Endometrial microvascular endothelial cells (primary cell): ENCODE results near the gene MRRF. TPM values are rescaled to one million over a fixed set of nuclear protein-coding genes. Genes with fewer than 3 reads are reported as not detected.
"Not testable (repeated sequence)": the region's sequence is repeated elsewhere in the genome, so short reads cannot be mapped to it uniquely, and the experiment has no call there.

ENCODE experiments used
- in situ Hi-C: cut with HindIII; loops from 2 replicates; pipeline ENCODE4 v1.10.0; 2017; ENCODE audit warnings: low sequenced_read_pairs, low pct_unique_long_range_greater_than_20kb; ENCODE audit errors: inconsistent ontology term
- total RNA-seq: library from RNA; depleted of rRNA; stranded (reverse); fragments of >200 nt; gene quantifications from one replicate; pipeline ENCODE4 v1.2.3, GENCODE V29; 2015; ENCODE audit errors: inconsistent ontology term

Gene MRRF
- total RNA-seq, 1 donor from 2014 or later = 51.4 TPM

DNA sequence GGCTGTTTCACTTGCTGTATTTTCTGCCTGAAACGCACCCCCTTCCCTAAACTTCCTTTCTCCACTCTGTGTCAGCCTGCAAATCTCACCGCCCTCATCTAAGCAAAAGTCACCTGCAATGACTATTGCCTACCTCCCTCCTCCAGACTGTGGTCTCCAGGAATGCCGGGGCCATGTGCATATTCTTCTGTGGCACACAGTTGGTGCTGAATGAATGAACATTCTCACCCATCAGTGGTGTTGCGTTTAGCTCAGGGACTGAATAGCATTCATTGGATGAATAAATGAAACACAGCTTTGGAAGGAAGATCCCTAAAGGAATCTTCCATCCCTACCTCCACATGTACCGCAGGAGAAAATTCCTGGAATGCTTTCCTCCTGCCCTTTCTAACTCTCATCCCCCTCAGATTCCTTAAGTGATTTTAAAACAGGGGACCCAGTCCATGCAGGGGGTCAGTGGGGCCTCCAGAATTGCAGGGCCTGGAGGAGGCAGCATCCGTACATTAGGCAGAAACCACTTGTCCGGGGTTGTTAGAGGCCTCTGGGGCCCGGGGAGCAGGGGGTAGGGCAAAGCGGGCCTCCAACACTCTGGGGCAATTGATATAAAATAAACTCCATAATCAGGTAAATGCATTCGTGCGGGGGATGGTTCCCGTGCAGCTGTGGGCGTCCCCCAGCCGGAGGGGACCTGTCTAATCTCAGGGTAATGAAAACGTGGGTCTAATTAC is 77.8 kb downstream of the MRRF start:
- in situ Hi-C loops = no loop called here

DNA sequence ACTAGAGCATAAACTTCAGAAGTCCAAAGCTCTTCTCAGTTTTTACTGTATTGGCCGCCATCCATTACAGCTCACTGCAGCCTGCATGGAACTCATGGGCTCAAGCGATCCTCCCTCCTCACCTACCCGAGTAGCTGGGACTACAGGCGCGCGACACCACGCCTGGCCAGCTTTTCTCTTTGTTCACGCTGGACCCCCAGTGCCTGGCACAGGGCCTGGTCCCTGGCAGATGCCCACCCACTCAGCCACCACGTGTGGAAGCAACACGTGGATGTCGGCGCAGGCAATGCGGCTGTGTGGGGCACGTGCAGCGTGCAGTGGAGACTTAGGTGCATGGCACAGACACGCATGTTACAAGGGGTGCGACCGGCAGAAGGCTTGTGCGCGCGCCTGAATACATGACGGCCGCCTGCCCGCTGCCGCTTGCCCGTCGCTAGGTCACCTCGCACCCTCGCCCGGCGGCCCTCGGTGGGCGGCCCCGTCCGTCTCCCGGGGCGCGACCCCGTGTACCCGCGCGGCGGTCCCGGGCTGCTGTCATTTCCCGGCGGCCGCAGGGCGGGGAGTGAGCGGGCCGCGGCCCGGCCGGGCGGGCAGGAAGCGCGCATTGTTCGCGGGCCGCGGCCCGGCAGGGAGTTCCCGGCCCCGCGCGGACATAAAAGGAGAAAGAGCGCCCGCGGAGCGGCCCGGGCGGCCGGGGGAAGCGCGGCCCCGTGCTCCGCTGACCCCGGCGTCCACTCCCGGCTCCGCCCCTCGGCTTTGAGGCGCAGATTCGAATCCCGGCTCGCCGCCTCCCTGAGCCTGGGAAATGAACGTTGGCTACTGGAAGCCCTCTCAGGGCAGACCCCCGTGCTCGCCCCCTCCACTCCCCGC is 82.0 kb downstream of the MRRF start:
- in situ Hi-C loops = no loop called here

DNA sequence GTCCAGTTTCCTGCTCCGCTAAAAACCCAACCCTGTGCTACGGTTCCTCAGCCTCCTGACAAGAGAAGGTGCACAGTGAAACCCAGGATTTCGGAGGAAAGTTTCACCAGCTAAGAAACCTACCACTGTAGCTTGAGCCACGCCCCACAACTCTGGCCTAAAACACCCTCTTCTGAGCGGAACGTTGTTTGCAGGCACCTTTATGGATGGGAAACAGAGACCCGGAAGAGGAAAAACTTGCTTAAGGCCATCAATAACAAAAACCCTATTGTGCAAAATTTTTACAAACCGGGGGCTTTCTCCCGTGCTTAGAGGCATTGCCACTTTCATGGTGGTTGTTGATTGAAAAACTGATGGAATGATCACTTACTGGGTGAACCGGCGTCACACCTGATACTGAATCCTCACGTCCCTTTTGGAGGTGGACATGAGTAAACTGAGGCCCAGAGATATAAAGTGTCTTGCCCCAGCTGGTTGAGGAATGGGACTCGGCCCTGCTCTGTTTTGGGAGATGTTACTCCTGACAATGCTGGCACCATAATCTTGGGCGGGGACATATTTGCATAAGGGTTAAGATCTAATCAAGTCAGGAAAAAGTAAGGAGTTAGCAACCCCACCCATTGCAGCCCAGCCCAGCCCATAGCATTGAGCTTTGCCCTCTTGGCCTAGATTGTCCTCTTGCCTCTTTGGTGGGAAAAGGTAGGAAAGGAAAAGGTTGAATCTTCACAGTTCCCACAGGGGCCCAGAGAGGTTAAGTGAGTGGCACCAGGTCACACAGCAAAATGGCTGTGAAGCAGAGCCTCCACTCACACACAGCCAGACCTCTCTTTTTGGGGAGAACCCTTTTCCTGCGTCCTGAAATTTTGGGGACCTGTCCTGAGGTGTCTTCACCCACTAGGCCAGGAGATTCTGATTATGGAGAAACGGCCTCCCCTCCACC is 82.9 kb downstream of the MRRF start:
- in situ Hi-C loops = no loop called here

DNA sequence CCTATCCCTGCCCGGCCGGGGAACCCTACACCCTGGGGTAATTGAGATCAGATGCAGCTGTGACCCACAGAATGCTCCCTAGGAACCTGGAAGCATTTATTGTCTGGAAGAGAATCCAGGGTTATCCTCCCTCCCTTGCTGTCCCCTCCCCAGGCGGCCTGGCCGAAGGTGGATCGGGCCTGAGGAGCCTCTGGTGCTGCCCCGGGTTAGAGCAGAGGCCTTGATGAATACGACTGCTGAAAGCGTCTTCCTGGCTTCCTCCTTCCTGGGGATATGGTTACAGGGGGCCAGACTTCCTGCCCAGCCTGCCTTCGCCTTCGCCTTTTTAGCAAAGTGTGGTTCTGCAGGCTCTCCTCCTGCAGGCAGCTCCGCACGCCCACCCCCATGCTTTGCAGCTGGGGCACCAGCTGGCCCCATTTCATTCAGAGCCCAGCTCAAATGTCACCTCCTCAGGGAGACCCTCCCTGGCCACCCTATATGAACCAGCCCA is 83.7 kb downstream of the MRRF start:
- in situ Hi-C loops = no loop called here

DNA sequence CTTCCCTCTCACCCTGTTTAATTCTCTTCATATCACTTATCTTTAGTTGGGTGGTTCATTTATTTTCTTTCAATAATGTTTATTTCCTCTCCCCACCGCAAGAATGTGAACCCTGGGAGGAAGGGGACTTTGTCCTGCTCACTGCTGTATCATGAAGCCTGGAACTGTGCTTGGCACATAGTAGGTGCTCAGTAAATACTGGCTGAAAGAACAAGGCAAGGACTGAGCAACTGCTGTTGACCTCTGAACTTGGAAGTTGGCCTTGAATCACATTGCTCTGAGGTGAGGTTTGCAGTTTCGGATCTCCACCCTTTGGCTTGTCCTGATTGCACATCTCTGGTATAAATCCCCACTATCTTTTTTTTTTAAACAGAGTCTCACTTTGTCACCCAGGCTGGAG is 84.1 kb downstream of the MRRF start:
- in situ Hi-C loops = no loop called here

DNA sequence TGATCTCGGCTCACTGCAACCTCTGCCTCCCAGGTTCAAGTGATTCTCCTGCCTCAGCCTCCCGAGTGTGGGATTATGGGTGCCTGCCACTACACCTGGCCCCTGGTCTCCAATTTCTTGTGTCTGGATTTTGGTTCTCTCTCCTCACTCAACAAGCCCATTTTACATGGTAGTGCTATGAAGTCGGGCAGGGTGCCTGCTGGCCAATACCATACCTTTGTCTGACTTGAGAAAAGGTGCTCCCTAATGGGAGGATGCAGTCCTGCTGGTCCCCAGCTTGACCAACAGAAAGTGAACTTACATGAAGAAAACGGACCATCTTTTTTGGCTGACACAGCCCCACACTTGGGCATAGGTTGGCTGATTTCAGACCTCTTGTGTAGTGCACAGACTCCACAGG is 84.5 kb downstream of the MRRF start:
- in situ Hi-C loops = no loop called here

DNA sequence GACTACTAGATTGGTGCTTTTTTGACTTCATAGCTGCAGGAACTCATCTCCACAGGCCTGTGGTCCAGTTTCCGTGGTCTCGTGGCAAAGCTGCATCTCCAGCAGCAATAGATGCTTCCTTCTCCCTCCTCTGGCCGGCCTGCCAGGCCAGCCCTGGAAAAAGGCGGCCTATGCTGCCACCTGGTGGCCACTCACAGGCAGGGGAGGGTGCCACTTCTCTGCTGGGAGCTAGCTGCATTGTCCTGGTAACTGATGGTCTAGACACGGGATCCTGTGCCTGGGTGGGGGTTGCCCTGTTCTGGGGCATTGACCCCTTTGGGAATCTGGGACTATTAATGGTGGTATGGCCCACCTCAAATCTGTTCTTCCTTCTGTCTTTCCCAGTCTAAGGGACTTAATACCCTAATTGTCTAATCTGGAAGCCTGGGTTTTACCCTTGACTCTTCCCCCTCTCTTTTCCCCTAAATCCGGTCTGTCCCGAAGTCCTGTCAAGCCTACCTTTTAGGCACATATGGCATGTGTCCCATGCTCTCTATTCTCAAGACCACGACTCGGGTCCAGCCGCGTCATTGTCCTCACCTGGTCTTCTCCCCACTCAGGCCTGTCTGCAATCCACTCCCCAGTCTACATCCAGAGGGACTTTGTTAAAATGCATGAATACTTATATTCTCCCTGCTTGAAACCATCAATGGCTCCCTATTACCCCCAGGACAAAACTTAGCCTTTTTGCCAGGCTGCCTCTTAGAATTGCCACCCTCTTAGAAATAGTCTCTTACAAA is 86.1 kb downstream of the MRRF start:
- in situ Hi-C loops = no loop called here

DNA sequence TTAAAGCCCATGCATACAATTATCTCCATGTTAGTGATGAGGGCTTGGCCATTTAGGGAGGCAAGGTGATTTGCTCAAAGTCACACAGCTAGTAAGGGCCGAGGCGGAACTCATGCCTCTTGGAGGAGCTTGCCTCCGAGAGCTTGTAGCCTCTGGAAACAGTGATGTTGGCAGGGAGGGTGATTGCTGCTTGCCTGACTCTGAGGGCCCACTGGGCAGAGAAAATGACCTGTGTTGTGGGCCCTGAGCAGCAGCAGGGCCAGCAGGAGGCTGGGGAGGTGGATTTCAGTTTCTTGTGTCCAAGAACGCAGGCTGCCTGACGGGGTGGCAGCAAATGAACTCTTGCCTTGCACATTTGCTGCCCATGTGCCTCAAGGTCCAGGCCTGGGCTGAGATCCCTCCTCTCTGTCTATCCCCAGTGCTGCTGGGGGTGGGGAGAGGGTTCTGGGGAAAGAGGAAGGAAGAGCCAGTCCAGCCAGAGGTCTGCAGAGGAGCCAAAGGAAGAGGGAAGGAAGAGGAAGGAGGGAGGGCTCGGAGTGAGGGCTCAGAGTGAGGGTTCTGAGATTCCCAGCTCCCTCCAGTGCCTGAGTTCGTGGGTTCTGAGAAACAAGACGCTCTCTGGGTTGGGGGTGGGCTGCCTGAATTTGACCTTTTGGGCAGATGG is 90.0 kb downstream of the MRRF start:
- in situ Hi-C loops = no loop called here

DNA sequence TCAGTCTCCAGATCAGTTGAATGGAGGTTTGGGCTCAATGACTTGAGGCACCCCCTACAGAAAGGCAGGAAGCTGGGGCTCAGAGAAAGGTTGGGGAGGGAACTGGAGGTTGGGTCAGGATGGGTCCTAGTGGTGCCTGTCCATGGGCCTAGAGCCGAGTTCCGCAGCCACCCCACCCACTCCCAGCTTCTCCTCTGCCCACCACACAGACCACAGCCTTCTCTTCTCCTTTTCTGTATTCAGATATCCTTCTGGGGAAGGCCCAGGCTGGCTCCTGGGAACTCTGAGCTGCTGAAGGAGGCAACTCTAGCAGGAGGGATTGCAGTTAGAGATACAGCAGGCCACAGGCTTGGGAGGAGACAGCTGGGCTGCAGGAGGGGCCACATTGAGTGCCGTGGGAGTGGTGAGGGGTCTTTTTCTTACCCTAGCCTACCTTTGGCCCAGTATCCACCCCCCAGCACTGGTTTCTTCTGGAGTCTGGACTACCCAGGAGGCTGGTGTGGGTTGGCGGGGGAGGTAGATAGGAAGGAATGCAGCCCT is 90.7 kb downstream of the MRRF start:
- in situ Hi-C loops = no loop called here

DNA sequence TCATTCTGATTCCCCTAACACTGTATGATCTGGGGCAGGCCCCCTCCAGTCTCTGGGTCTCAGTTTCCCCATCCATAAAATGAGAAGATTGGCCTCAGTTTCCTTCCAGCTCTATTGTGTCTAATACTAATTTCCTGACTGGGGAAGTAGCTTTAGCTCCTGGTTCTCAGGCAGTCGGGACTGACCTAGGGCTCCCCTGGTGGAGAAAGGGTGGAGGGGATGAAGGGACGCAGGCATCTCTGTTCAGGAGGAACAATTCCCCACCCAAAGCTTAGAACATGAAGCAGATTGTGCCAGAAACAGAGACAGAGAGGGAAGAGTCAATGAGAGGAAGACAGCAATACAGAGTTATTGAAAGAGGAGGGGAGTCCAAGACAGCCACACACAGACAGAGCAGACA is 91.9 kb downstream of the MRRF start:
- in situ Hi-C loops = no loop called here

DNA sequence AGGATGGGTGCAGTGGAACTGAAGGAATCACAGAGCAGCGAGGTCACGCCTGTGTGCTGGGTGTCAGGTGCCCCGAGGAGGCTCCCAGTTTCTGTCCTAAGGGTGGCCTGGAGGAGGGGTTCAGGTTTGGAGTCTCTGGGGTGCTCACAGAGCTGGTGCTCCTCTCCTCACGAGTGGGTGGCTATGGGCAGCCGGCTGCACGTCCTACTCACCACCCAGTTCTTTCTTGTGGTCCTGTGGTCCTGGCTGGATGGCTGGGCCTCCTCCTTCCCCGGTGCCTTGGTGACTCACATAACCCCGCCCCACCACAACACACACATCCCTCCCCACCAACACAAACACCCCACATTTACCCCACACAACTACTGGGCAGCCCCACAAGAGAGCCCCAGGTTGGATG is 96.2 kb downstream of the MRRF start:
- in situ Hi-C loops = no loop called here

DNA sequence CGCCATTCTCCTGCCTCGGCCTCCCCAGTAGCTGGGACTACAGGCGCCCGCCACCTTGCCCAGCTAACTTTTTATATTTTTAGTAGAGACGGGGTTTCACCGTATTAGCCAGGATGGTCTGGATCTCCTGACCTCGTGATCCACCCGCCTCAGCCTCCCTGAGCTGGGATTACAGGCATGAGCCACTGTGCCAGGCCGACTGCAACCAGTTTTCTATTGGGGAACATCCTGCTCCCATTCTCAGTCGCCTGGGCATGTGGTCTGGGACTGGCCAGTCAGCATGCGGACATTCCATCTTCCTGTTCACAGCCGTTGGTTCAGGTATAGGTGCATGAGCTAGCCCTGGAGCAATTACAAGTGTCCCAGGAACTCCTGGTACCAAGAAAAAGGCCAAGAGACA is 98.4 kb downstream of the MRRF start:
- in situ Hi-C loops = not testable (repeated sequence)

DNA sequence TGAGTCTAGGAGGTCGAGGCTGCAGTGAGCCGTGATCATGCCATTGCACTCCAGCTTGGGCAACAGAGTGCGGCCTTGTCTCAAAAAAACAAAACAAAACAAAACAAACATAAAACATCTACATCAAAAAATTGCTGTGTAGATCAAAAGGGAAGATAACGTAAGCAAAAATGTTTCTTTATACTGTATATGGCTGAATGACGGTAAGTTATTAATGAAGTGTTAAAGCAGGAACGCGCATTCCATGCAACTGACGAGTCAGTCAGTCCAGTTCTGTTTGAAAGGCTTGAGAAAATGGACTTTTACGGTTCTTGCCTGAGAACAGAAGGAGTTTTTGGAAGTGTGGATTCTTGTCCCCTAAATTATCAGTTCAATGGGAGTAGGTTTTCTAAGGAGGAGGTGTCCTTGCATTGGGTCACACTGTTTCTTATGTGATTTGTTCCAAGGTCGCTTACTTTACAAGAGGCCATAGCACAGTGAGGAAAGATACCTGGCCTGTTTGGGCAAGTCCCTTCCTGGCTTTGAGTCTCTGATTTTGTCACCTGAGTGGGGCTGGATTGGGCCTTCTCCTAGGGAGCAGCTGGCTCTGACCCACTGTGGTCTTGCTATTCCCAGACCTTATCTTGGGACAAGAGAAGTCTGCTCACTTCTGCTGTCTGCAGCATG is 99.6 kb downstream of the MRRF start:
- in situ Hi-C loops = no loop called here

DNA sequence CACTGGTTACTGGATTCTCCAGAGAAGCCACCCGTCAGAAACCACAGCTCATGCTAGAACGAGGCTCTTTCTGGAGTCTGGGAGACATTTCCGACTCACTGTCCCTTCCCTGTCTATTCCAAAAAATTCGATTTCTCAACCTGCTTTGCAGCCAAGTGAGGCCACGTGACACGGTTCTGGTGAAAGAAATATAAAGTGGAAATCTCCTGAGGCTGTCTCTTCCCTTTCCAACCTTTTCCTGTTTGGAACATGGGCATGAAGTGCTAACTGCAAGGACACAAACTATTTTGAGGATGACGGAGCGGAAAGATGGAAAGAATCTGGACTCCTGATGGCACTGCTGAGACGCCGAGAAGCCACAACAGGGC is 100.1 kb downstream of the MRRF start:
- in situ Hi-C loops = no loop called here

DNA sequence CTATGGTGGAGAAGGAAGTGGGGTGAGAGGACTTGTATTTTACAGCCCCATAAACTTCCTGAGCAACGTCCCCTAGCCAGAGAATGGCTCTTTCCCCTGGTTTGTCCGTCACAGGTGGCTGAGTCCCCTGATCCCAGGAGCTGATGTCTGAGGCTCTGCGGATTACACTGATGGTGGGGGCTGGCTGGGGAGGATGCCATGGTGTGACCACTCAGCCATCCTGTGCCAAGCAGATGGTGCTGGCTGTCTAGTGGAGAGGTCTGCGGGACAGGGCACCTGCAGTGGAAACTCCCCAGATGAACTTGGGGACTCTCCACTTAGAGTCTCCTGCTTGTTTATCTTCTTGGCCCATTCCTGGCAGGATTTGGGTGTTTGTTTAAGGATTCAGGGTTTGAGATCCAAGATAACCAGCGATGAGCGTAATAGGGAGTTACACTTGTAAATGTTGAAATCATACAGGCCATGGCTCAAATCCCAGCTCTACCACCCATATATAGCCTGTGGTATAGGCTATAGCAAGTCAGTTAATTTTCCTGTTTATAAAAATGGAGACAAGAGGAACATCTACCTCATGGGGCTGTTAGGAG is 101.5 kb downstream of the MRRF start:
- in situ Hi-C loops = no loop called here

DNA sequence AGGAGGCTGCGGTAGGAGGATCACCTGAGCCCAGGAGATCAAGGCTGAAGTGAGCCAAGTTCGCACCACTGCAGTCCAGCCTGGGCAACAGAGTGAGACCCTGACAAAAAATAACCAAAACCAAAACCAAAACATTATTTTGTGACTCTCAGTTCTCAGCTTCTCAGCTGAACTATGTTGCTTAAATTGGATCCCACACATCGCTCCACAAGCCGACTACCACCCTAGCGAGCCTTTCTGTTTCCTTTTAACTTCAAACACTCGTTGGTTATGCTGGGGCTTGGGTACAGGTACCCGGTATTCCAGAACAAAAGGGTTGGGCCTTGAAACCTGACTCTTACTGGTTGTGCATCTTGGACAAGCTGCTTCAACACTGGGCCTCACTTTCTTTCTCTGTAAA is 102.4 kb downstream of the MRRF start:
- in situ Hi-C loops = no loop called here
